ENCODE data around the gene TNNC1.

GRCh38 chr3:52423173-52423572, 30.7 kb downstream of the TNNC1 start:
- TF ChIP-seq CTCF (IDR thresholded peaks at IDR 0.05; ENCODE audit: poor library complexity, severe bottlenecking) (no peak), POLR2AphosphoS5 (IDR thresholded peaks at IDR 0.05) (no peak), REST (IDR thresholded peaks at IDR 0.05; ENCODE audit: borderline replicate concordance) (no peak), SMC3 (conservative IDR thresholded peaks at IDR 0.05; ENCODE audit: poor library complexity) (no peak), EZH2 (IDR thresholded peaks at IDR 0.05; ENCODE audit: borderline replicate concordance, insufficient read depth, low read length, poor library complexity, severe bottlenecking) (no peak), MXI1 (conservative IDR thresholded peaks at IDR 0.05; ENCODE audit: poor library complexity, severe bottlenecking) (no peak)

All from neural cell (in vitro differentiated cells).